Colonic mucosa (tissue), 4 donors: Measurements from ENCODE around the gene TAF13. TPM values are rescaled to one million over a fixed set of nuclear protein-coding genes. Genes with fewer than 3 reads are reported as not detected.
"Not testable (repeated sequence)": the region's sequence is repeated elsewhere in the genome, so short reads cannot be mapped to it uniquely, and the experiment has no call there.

Experiments used
- DNase-seq: peaks from one replicate; pipeline ENCODE4 v3.0.0-alpha.2; 2020
- H3K27ac ChIP-seq: fragments of 200-600 bp; one replicate; pipeline ENCODE4 v1.8.0; 2021
- H3K27me3 ChIP-seq: fragments of 200-600 bp; one replicate; pipeline ENCODE4 v1.8.0; 2021
- H3K36me3 ChIP-seq: fragments of 200-600 bp; one replicate; pipeline ENCODE4 v1.8.0; 2021
- H3K4me1 ChIP-seq: fragments of 200-600 bp; one replicate; pipeline ENCODE4 v1.8.0; 2021; ENCODE audit warnings: mild to moderate bottlenecking
- H3K4me3 ChIP-seq: fragments of 200-600 bp; one replicate; pipeline ENCODE4 v1.8.0; 2021
- H3K9ac ChIP-seq, 2 donors: one replicate each; pipeline ENCODE4 v1.7.0; 2013; ENCODE audit warnings: control low read depth in 2 of 2, low read depth in 2 of 2, low read length in 2 of 2
- H3K9me3 ChIP-seq: fragments of 200-600 bp; one replicate; pipeline ENCODE4 v1.8.0; 2021
- intact Hi-C: fragments of 100-400 bp; cut with DNase I; formaldehyde crosslinking; loops from one replicate; pipeline ENCODE4 v1.14.1; 2022
- total RNA-seq, 2 donors: library from RNA; stranded (reverse); fragmentation: NEBNext Ultra II Directional in 1 of 2; extraction: Animal tissue kit (Norgen Biotek cat#: 25700) in 1 of 2; gene quantifications; one replicate each; pipeline ENCODE4 v1.2.1, GENCODE V29; 2021
- TF ChIP-seq, protein P1 (sequence below): fragments of 200-600 bp; IDR thresholded peaks from one replicate; pipeline ENCODE4 v1.8.0; 2022; ENCODE audit warnings: antibody characterized with exemption, mild to moderate bottlenecking
- donor health status: healthy.
- donor health status: DM: no; HTN: no; CAD: no.
- donor health status: DM: no; HTN: no; CAD: no.

The TAF13 gene
- total RNA-seq, 2 donors from 2014 or later, result 49.4 to 50.9 TPM

DNA sequence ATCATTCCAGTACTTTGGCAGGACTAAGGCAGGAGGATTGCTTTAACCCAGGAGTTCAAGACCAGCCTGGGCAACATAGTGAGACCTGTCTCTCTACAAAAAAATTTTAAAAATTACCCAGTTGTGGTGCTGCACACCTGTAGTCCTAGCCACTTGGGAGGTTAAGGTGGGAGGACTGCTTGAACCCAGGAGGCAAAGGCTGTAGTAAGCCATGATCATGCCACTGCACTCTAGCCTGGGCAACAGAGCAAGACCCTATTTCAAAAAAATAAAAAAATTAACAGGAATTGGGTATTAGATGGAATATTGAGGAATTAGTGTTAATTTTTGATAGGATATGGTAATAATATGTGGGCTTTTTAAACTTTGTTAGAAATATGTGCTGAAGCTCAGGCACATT is 16.8 kb downstream of the TAF13 start:
- TF ChIP-seq, protein P1, sequence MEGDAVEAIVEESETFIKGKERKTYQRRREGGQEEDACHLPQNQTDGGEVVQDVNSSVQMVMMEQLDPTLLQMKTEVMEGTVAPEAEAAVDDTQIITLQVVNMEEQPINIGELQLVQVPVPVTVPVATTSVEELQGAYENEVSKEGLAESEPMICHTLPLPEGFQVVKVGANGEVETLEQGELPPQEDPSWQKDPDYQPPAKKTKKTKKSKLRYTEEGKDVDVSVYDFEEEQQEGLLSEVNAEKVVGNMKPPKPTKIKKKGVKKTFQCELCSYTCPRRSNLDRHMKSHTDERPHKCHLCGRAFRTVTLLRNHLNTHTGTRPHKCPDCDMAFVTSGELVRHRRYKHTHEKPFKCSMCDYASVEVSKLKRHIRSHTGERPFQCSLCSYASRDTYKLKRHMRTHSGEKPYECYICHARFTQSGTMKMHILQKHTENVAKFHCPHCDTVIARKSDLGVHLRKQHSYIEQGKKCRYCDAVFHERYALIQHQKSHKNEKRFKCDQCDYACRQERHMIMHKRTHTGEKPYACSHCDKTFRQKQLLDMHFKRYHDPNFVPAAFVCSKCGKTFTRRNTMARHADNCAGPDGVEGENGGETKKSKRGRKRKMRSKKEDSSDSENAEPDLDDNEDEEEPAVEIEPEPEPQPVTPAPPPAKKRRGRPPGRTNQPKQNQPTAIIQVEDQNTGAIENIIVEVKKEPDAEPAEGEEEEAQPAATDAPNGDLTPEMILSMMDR, result no peak
- Histone ChIP-seq H3K36me3 (no peaks in the 10 kb centered on the region), H3K9me3 (no peaks in the 10 kb centered on the region), H3K4me1 (no peaks in the 10 kb centered on the region), H3K27ac (no peak overlapping the region), H3K9ac (no peak overlapping the region), H3K27me3 (no peaks in the 10 kb centered on the region), H3K4me3 (no peak overlapping the region)
- DNase-seq, result no peak
- intact Hi-C loops, result no loop called here

- Histone ChIP-seq H3K36me3 (no peaks in the 10 kb centered on the region), H3K27me3 (no peaks in the 10 kb centered on the region), H3K27ac (no peak overlapping the region), H3K9ac (no peak overlapping the region), H3K4me1 (no peaks in the 10 kb centered on the region), H3K9me3 (no peaks in the 10 kb centered on the region), H3K4me3 (no peak overlapping the region)
- TF ChIP-seq, protein P1, result no peak
- no peak for DNase-seq
- intact Hi-C loops, result no loop called here
These were observed 19.7 kb downstream of the TAF13 start for GRCh38 chr1:109056064-109056463.

- H3K4me1 ChIP-seq, intact Hi-C loops, H3K4me3 ChIP-seq, DNase-seq, H3K27me3 ChIP-seq, H3K9ac ChIP-seq, H3K9me3 ChIP-seq, H3K36me3 ChIP-seq, H3K27ac ChIP-seq: not testable (repeated sequence)
These were observed 23.7 kb downstream of the TAF13 start for GRCh38 chr1:109052145-109052544.

- Histone ChIP-seq H3K4me1 (no peaks in the 10 kb centered on the region), H3K4me3 (no peak overlapping the region), H3K9ac (no peak overlapping the region), H3K36me3 (no peaks in the 10 kb centered on the region), H3K9me3 (no peaks in the 10 kb centered on the region), H3K27ac (no peak overlapping the region), H3K27me3 (no peaks in the 10 kb centered on the region)
- TF ChIP-seq, protein P1, result no peak
- DNase-seq, result no peak
- intact Hi-C loops, result no loop called here
These were observed 25.4 kb downstream of the TAF13 start for GRCh38 chr1:109050228-109050995.

DNA sequence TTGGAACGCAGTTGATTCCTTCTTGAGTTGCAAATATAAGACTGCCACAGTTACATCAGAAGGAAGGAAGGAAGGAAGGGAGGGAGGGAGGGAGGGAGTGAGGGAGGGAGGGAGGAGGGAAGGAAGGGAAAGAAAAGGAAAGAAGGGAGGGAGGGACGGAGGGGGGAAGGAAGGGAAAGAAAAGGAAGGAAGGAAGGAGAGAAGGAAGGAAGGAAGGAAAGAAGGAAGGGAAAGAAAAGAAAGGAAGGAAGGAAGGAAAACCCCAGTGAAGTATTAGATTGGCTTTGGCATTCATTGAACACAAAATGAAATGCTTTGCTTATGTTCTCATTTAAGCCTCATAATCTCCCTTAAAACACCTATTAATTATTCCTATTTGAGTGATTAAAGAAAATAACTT is 27.5 kb downstream of the TAF13 start:
- Histone ChIP-seq H3K27ac (no peak overlapping the region), H3K27me3 (no peaks in the 10 kb centered on the region), H3K36me3 (no peaks in the 10 kb centered on the region), H3K4me3 (no peak overlapping the region), H3K4me1 (no peaks in the 10 kb centered on the region), H3K9me3 (no peaks in the 10 kb centered on the region), H3K9ac (no peak overlapping the region)
- TF ChIP-seq, protein P1, result no peak
- intact Hi-C loops, result no loop called here
- no peak for DNase-seq

DNA sequence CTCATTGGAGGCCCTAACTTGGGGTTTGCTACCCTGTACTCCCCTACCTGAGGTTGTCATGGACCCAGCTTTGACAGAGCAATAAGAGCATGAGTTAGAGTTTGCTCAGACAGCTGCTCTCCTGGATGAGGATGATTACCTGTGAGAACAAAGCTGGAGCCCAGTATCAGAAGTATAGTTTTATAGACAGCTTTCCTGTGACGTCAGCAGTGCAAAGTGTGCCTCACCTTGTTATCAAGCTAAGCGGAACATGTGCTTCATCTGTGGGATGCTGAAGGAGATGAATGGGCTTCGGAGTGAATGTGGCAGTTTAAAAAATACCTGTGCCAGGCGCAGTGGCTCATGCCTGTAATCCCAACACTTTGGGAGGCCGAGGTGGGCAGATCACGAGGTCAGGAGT is 28.5 kb downstream of the TAF13 start:
- Histone ChIP-seq H3K4me3 (no peak overlapping the region), H3K9me3 (no peaks in the 10 kb centered on the region), H3K9ac (no peak overlapping the region), H3K27ac (no peak overlapping the region), H3K27me3 (no peaks in the 10 kb centered on the region), H3K36me3 (no peaks in the 10 kb centered on the region), H3K4me1 (no peaks in the 10 kb centered on the region)
- TF ChIP-seq, protein P1, result no peak
- intact Hi-C loops, result no loop called here
- no peak for DNase-seq
